Liver (tissue), 3 donors: Measurements from ENCODE around the gene RSRC1.

Source experiments
- EGR1 ChIP-seq, 2 donors: IDR thresholded peaks; 2 replicates each; pipeline ENCODE4 v1.6.1; 2016 to 2018; ENCODE audit warnings: antibody characterized with exemption in 2 of 2, low read depth in 2 of 2
- GABPA ChIP-seq, 2 donors: IDR thresholded peaks in 1 of 2; conservative IDR thresholded peaks in 1 of 2; 2 replicates each; pipeline ENCODE4 v1.6.1; 2016; ENCODE audit warnings: antibody characterized with exemption in 2 of 2, mild to moderate bottlenecking in 1 of 2, moderate library complexity in 1 of 2
- JUND ChIP-seq, 2 donors: IDR thresholded peaks; 2 replicates each; pipeline ENCODE4 v1.6.1; 2016; ENCODE audit warnings: antibody characterized with exemption in 2 of 2
- NR2F2 ChIP-seq: IDR thresholded peaks from 2 replicates; pipeline ENCODE4 v1.6.1; 2016; ENCODE audit warnings: antibody characterized with exemption
- RAD21 ChIP-seq, 2 donors: IDR thresholded peaks; 2 replicates each; pipeline ENCODE4 v1.6.1; 2016; ENCODE audit warnings: antibody characterized with exemption in 2 of 2, mild to moderate bottlenecking in 2 of 2
- SP1 ChIP-seq: IDR thresholded peaks from 2 replicates; pipeline ENCODE4 v1.6.1; 2018; ENCODE audit warnings: antibody characterized with exemption, mild to moderate bottlenecking
- TAF1 ChIP-seq: conservative IDR thresholded peaks from 2 replicates; pipeline ENCODE4 v1.6.1; 2016; ENCODE audit warnings: antibody characterized with exemption, mild to moderate bottlenecking
- YY1 ChIP-seq: IDR thresholded peaks from 2 replicates; pipeline ENCODE4 v1.6.1; 2016; ENCODE audit warnings: antibody characterized with exemption, mild to moderate bottlenecking
- TF ChIP-seq, protein P1 (sequence below): fragments of 150-350 bp; IDR thresholded peaks from 2 replicates; pipeline ENCODE4 v1.5.1; 2017; ENCODE audit warnings: improper control_type of control experiment, low read depth, low read length; ENCODE audit not compliant: missing input control
- TF ChIP-seq, protein P2 (sequence below): IDR thresholded peaks from 2 replicates; pipeline ENCODE4 v1.6.1; 2016; ENCODE audit warnings: antibody characterized with exemption
- TF ChIP-seq, protein P3 (sequence below): IDR thresholded peaks from 2 replicates; pipeline ENCODE4 v1.6.1; 2016; ENCODE audit warnings: antibody characterized with exemption
- donor health status: healthy.
- donor health status: healthy.

DNA sequence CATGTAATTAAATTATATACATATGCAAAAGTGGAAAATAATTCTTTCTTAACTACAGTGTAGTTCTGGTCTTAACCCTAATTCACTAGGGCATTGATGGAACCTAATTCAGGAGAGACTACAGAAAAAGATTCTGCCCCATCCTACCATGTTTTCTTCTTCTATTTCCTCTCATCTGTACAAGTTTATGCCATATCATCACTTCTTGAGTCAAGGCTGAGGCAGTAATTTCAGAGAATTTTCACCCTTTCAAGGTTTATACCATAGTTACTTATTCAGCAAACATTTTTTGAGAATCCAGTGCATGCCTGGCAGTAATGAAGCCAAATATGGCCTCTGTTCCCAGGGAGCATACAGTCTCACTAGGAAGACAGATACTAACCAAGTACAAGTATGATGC is 37.1 kb upstream of the RSRC1 start:
- TF ChIP-seq, protein P1, sequence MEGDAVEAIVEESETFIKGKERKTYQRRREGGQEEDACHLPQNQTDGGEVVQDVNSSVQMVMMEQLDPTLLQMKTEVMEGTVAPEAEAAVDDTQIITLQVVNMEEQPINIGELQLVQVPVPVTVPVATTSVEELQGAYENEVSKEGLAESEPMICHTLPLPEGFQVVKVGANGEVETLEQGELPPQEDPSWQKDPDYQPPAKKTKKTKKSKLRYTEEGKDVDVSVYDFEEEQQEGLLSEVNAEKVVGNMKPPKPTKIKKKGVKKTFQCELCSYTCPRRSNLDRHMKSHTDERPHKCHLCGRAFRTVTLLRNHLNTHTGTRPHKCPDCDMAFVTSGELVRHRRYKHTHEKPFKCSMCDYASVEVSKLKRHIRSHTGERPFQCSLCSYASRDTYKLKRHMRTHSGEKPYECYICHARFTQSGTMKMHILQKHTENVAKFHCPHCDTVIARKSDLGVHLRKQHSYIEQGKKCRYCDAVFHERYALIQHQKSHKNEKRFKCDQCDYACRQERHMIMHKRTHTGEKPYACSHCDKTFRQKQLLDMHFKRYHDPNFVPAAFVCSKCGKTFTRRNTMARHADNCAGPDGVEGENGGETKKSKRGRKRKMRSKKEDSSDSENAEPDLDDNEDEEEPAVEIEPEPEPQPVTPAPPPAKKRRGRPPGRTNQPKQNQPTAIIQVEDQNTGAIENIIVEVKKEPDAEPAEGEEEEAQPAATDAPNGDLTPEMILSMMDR = no peak
- TF ChIP-seq YY1 (no peak), RAD21 (IDR thresholded peaks at IDR 0.05) (no peak), SP1 (no peak), JUND (IDR thresholded peaks at IDR 0.05) (no peak), GABPA (IDR thresholded peaks at IDR 0.05 in 1 of 2, conservative IDR thresholded peaks at IDR 0.05 in 1 of 2) (no peak), NR2F2 (no peak), EGR1 (IDR thresholded peaks at IDR 0.05; ENCODE audit: low read depth in 2 of 2) (no peak), TAF1 (no peak)
- TF ChIP-seq, protein P2, sequence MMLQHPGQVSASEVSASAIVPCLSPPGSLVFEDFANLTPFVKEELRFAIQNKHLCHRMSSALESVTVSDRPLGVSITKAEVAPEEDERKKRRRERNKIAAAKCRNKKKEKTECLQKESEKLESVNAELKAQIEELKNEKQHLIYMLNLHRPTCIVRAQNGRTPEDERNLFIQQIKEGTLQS = no peak
- TF ChIP-seq, protein P3, sequence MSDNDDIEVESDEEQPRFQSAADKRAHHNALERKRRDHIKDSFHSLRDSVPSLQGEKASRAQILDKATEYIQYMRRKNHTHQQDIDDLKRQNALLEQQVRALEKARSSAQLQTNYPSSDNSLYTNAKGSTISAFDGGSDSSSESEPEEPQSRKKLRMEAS = no peak
